Keratinocyte (primary cell): ENCODE data around the gene TVP23B. TPM values are rescaled to one million over a fixed set of nuclear protein-coding genes. Genes with fewer than 3 reads are reported as not detected.
"Not testable (repeated sequence)": the region's sequence is repeated elsewhere in the genome, so short reads cannot be mapped to it uniquely, and the experiment has no call there.

Experiments used
- DNase-seq: peaks from one replicate; pipeline ENCODE4 v3.0.0-alpha.2; 2011; ENCODE audit warnings: low read depth, missing footprints, low spot score
- FAIRE-seq: peaks from 2 replicates; lab custom pipeline; 2011; peaks lifted over from hg19 to GRCh38; lab: Jason Lieb, UNC
- H2AFZ ChIP-seq: 2 replicates; pipeline ENCODE4 v1.6.0; 2012; ENCODE audit warnings: low read length, control low read depth, inconsistent platforms; ENCODE audit not compliant: control insufficient read depth
- H3K27ac ChIP-seq: 2 replicates; pipeline ENCODE4 v1.5.1; 2011; ENCODE audit warnings: low read length; ENCODE audit not compliant: control insufficient read depth, insufficient read depth
- H3K27me3 ChIP-seq: 3 replicates; pipeline ENCODE4 v1.6.0; 2011; ENCODE audit warnings: low read length; ENCODE audit not compliant: control insufficient read depth, insufficient read depth; ENCODE audit errors: extremely low read depth
- H3K36me3 ChIP-seq, 2 experiments: 2 replicates in 1 of 2; 3 replicates in 1 of 2; pipeline ENCODE4 v1.5.1; 2011; ENCODE audit warnings: low read length in 2 of 2, mild to moderate bottlenecking in 1 of 2; ENCODE audit not compliant: control insufficient read depth in 2 of 2, insufficient read depth in 2 of 2; ENCODE audit errors: extremely low read depth in 1 of 2
- H3K4me1 ChIP-seq: 3 replicates; pipeline ENCODE4 v1.5.1; 2011; ENCODE audit warnings: low read length; ENCODE audit not compliant: control insufficient read depth, insufficient read depth; ENCODE audit errors: extremely low read depth
- H3K4me2 ChIP-seq: 3 replicates; pipeline ENCODE4 v1.6.0; 2011; ENCODE audit warnings: low read depth, low read length; ENCODE audit not compliant: control insufficient read depth, insufficient read depth; ENCODE audit errors: extremely low read depth
- H3K4me3 ChIP-seq, 3 experiments: fragments of 200-600 bp in 1 of 3; sonication (generic) in 1 of 3; 2 replicates in 2 of 3; 3 replicates in 1 of 3; pipeline ENCODE4 v1.5.1; 2011 to 2016; ENCODE audit warnings: low read length in 3 of 3, mild to moderate bottlenecking in 3 of 3, control low read depth in 2 of 3, inconsistent platforms in 1 of 3, low read depth in 1 of 3, mixed read lengths in 1 of 3, mixed run types in 1 of 3, moderate library complexity in 1 of 3; ENCODE audit not compliant: control insufficient read depth in 2 of 3, insufficient read depth in 2 of 3; ENCODE audit errors: extremely low read depth in 1 of 3
- H3K79me2 ChIP-seq: 2 replicates; pipeline ENCODE4 v1.6.0; 2012; ENCODE audit warnings: low read length; ENCODE audit not compliant: control insufficient read depth, insufficient read depth
- H3K9ac ChIP-seq: 3 replicates; pipeline ENCODE4 v1.6.0; 2011; ENCODE audit warnings: low read length; ENCODE audit not compliant: control insufficient read depth, insufficient read depth; ENCODE audit errors: extremely low read depth
- H3K9me1 ChIP-seq: 3 replicates; pipeline ENCODE4 v1.6.0; 2011; ENCODE audit warnings: low read length; ENCODE audit not compliant: control insufficient read depth, insufficient read depth; ENCODE audit errors: extremely low read depth
- H3K9me3 ChIP-seq: 2 replicates; pipeline ENCODE4 v1.5.1; 2012; ENCODE audit warnings: low read depth, low read length; ENCODE audit not compliant: control insufficient read depth
- H4K20me1 ChIP-seq: 3 replicates; pipeline ENCODE4 v1.6.0; 2011; ENCODE audit warnings: low read length; ENCODE audit not compliant: control insufficient read depth, insufficient read depth; ENCODE audit errors: extremely low read depth
- dilution Hi-C: fragments of 300-500 bp; cut with MboI; formaldehyde crosslinking; loops from one replicate; pipeline ENCODE4 v1.7.0; 2020; ENCODE audit warnings: low sequenced_read_pairs; ENCODE audit not compliant: extremely low pct_ligation_motif_present
- polyA minus RNA-seq, 3 experiments: library from RNA; depleted of rRNA, polyadenylated mRNA; stranded (reverse); fragments of >200 nt; gene quantifications; 1 replicate in 1 of 3; 2 replicates in 1 of 3; 3 replicates in 1 of 3; pipeline ENCODE4 v1.2.3, GENCODE V29; 2011
- polyA plus RNA-seq, 5 experiments: library from polyadenylated mRNA; depleted of rRNA in 3 of 5; stranded (reverse) in 3 of 5; stranded (forward) in 1 of 5; unstranded in 1 of 5; fragments of >200 nt; gene quantifications; 1 replicate in 1 of 5; 2 replicates in 3 of 5; 3 replicates in 1 of 5; pipeline versions ENCODE4 v1.2.1 to v1.2.3, GENCODE V29; 2011 to 2012; ENCODE audit warnings: missing spikeins in 2 of 5, low read depth in 1 of 5, low replicate concordance in 1 of 5

Gene TVP23B
- polyA plus RNA-seq (35.7 to 76.5 TPM (median 53.0 TPM) in 3 replicates), polyA minus RNA-seq (15.2 to 70.4 TPM (median 37.9 TPM) in 3 replicates)
- polyA plus RNA-seq (2011; ENCODE audit: low read depth), result 34.5 TPM
- 28.4 and 53.1 TPM in 2 replicates for polyA plus RNA-seq (2011; cell fraction: cytosol; rRNA removed)
- 43.6 and 67.3 TPM in 2 replicates for polyA plus RNA-seq (2011; cell fraction: nucleus; rRNA removed)
- polyA plus RNA-seq (2012; ENCODE audit: low replicate concordance), result 36.4 and 59.6 TPM in 2 replicates
- 35.3 TPM for polyA minus RNA-seq (2011; cell fraction: cytosol; rRNA and poly(A)+ RNA removed)
- 36.8 and 62.1 TPM in 2 replicates for polyA minus RNA-seq (2011; cell fraction: nucleus; rRNA and poly(A)+ RNA removed)

DNA sequence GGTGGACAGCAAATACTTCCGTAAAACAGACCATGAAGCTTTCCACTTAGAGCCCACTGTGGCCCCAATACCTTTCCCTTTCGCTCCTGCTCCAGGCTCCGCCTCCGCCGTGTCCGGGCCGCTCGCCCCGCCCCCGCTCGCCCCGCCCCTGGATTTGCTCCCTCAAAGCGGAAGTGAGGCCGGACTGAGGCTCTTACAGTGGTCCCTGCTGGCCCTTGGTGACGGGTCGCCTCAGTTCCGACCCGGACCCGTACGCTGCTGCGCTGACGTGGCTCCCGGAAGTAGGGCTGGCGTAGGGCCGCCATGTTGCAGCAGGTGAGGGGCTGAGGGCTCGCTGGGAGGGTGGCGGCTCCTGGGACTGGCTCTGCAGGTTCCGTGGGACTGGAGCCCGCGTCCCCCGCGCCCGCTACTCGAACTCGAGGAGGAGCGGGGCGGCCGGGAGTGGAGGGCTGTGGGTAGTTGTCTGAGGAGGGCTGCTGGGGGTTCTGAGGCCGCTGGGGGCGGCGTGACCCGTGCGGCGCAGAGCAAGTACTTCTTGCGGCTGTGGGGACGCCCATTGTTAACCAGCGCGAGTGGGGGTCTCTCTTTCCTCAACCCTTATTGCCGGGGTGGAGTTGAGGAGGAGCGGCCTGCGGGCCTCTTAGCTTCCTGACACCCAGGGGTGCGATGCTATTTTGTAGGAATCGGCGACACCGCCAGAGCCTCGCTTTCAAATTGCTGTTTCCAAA, at the start of gene TVP23B:
Gene TVP23B (plus strand): TSS at position 193 of the 728 bp plus-strand sequence. CDS start 111 bp downstream, at position 304.
- dilution Hi-C loops, FAIRE-seq, H3K36me3 ChIP-seq: not testable (repeated sequence)

DNA sequence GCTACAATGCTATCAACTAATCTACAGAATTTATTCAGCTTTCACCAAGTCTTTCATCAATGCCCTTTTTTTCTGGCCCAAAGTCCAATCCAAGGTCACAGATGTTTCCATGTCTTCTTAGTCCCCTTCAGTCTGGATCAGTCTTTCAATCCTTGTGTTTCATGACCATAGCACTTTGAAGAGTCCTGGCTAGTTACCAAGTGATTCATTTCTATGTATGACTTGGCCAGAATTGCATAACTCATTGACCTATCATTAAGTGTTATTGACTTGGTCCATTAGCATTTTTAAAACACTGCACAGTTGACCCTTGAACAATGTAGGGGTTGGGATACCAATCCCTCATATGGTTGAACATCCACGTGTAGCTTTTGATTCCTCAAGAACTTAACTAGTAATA, 48.5 kb upstream of the TVP23B start:
- dilution Hi-C loops, H3K9me1 ChIP-seq, DNase-seq, H3K4me3 ChIP-seq, H3K27ac ChIP-seq, H2AFZ ChIP-seq, H3K36me3 ChIP-seq, H3K79me2 ChIP-seq, H3K4me1 ChIP-seq, H4K20me1 ChIP-seq, H3K9me3 ChIP-seq, H3K9ac ChIP-seq, H3K4me2 ChIP-seq, H3K27me3 ChIP-seq: not testable (repeated sequence)
- peak; percentile 98 for FAIRE-seq

More for the DNA sequence above, at the start of gene TVP23B:
- Histone ChIP-seq H3K4me2 (peak within 1 kb of the TSS; percentile 64), H2AFZ (peak within 1 kb of the TSS; percentile 40), H3K4me3 (peak within 1 kb of the TSS; percentile 49 to 59 (median 56)), H3K27ac (peak within 1 kb of the TSS; percentile 58), H3K79me2 (peaks cover 24% of the 10 kb centered on the region), H3K9ac (peak within 1 kb of the TSS; percentile 72)
- peak; percentile 55 for DNase-seq
- H3K9me3 ChIP-seq, H3K4me1 ChIP-seq, H3K9me1 ChIP-seq, H3K27me3 ChIP-seq, H4K20me1 ChIP-seq: not testable (repeated sequence)

DNA sequence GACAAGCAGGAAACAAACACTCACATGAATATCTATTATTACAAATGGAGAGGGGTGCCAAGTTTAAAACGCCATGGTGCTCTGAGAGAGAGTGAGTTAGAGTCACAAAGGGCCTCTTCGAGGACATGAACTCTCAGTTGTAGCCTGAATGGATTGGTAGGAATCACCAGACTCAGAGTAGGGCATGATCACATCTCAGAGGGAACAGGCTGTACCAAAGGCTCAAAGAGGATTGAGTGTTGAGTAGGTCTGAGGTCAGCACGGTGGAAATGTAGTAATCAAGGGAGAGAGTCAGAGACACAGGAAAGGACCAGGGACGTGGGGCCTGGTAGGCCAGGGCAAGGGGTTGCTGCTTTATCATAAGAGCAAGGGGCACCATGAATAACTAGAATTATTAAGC, 47.6 kb upstream of the TVP23B start:
- H3K4me1 ChIP-seq, dilution Hi-C loops, H3K4me2 ChIP-seq, H3K4me3 ChIP-seq, DNase-seq, FAIRE-seq, H3K79me2 ChIP-seq, H3K9me3 ChIP-seq, H2AFZ ChIP-seq, H3K27ac ChIP-seq, H3K27me3 ChIP-seq, H3K9ac ChIP-seq, H3K36me3 ChIP-seq, H4K20me1 ChIP-seq, H3K9me1 ChIP-seq: not testable (repeated sequence)

DNA sequence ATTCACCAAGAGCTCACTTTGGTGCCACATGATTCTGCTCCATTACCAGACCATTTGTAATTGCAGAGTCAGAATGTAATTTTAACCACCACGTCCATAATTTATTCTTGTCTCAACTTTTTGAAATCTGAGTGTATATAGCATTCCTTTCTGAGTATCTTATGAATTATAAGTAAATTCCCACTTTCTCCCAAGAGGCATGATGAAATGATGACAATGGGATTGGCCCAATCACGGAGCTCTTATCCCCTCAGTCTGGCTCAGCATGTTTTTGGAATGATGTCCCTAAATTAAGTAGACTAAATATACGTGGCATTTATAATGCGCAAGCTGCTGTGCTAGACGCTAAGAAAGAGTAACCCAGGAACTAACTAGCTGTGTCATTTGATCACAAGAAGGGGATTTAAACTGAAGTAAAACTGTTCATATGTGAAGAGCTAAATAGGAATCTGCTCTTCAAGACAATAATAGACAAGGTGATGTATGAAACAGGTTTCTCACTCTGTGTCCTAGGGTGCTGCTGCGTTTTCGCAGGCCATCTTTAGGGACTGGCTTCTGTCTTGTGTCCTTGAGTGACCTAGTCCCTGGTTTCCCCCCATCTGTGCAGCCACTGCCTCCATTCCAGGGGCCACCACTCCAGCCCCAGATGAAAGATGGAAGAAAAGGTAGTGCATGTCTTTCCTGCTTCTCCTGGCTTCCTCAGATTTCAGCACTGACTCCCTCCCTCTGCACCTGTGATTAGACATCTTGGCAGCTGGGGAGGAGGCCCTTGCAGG, 41.2 kb upstream of the TVP23B start:
- H3K4me1 ChIP-seq, H3K36me3 ChIP-seq, H3K79me2 ChIP-seq, H3K9ac ChIP-seq, H3K4me2 ChIP-seq, H2AFZ ChIP-seq, H3K9me1 ChIP-seq, dilution Hi-C loops, FAIRE-seq, H3K4me3 ChIP-seq, H3K27ac ChIP-seq, H4K20me1 ChIP-seq, DNase-seq, H3K9me3 ChIP-seq, H3K27me3 ChIP-seq: not testable (repeated sequence)
